Stimulated activated CD4-positive, alpha-beta T cell treated with anti-CD3 and anti-CD28 coated beads, Interleukin-1b, Interleukin-23, amount 100 ng/mL, for 1 hour (primary cell): ENCODE results near the gene CHSY3.

Source experiments
- DNase-seq, 2 donors: peaks; one replicate each; pipeline ENCODE4 v3.0.0-alpha.2; 2020; ENCODE audit warnings: low read depth in 2 of 2

CHSY3 gene

DNA sequence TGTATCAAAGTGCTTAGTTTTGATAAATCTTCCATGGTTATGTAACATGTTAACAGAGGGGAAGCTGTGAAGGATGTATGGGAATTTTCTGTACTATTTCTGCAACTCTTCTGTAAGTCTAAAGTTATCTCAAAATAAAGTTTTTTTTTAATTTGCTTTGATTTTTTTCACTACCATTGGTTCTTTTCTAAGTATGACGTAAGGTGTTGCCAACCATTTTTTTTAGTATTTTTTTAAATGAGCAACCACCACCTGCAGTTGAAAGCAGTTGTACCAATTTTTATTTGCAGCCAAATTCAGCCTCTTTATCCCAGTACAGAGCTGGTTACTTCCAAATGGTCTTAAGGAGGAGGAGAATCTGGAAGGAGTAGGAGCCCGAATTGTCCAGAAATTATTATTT, 192.2 kb downstream of the CHSY3 start:
- DNase-seq: no peak

DNA sequence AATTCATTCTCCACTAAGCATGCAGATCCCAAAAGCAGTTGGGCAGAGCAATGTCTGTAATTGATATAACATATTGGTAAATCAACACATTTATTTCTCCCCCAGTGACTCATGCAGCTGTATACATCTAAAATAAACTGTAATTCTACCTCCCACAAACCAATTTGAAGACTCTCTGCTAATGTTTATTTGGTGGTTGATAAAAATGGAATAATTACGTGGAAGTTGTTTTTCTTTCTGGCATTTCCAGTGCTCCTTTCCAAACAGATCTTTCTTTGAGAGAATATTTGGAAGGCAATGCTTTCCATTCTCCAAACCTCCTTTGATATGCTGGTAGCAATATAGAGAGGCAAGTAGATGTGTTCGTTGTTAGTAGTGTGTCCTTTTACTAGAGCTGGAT, 194.7 kb downstream of the CHSY3 start:
- DNase-seq: no peak

DNA sequence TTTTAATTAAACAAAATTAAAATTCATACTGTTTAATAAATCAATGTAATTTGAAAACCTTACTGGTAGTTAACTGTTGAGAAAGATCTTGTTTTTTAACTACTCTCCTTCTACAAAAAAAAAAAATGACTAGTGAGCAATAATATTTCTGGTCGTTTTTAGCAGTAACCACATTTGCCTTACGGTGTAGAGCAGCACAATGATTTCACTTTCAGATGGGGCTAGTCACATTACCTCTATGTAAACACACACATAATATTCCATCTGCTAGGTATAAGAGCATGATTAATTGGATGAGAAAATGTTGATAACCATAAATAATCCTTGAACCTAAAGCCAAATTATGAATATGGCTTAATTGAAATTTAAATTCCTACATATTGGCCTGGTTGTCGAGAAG, 198.1 kb downstream of the CHSY3 start:
- no peak for DNase-seq

DNA sequence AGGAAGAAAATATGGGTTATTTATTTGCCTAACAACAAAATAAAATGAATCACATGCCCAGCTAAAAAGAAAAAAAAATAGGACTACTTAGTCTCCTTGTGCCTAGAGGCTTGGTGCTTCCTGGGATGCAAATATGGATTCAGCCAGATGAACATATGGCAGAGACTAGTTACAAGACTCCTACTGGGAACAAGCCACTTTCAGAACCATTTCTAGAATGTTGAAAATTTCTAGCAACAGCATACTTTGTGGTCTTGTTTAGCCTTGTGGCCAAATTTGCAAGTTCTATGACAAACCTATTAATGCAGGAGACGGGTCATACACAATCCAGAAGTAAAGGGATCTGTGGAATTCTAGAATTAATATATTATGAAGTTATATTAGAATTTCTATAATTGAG, 198.7 kb downstream of the CHSY3 start:
- no peak for DNase-seq

DNA sequence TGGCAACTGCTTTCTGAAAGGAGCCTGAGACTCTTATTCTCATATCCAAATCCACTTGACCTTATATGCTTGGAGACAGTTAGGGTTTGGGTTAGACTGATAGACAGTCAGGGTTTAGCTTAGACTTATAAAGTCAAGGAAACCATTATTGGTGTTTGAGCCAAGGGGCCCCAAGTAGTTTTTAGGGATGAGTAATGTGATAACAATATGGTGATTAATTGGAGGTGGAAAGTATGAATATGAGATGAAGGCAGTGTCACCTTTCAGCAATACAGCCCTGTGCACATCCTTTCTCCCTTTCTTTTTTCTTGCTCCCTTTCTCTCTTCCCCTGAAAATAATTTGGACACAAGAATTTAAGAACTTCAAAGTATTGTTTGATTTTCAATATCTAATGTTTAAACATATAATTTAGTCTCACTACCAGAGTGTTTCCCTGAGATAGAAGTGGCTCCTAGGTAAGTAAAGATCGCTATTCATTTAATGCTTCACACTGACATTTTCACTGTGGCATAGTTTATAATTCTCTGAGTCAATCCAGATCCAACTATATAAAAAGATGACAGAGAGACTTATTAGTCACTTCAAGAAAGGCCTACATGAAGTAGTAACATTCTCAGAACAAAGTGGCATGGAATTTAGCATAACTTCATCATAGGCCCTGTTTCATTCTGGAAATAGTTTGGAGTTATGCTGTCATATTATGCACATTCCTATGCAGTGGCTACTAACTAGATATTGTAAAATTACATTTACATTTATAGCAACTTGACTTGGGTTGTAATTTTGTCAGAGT, 200.8 kb downstream of the CHSY3 start:
- no peak for DNase-seq

DNA sequence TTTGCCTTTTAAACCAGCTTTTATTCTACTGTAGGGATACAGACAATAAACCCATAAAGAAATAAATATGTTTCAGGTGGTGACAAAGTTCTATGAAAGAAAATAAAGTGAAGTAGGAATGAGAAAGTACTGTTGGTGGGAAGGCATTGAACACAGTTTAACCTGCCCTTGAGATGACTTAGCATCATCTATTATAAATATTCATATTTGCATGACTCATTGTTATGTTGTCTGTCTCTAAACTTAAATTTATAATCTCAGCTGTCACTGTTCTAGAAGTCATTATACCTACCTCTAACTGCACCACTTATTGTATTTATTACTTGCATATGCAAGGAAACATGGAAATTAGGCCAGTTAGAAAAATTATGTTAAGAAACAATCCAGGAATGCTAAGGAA, 202.2 kb downstream of the CHSY3 start:
- no peak for DNase-seq

DNA sequence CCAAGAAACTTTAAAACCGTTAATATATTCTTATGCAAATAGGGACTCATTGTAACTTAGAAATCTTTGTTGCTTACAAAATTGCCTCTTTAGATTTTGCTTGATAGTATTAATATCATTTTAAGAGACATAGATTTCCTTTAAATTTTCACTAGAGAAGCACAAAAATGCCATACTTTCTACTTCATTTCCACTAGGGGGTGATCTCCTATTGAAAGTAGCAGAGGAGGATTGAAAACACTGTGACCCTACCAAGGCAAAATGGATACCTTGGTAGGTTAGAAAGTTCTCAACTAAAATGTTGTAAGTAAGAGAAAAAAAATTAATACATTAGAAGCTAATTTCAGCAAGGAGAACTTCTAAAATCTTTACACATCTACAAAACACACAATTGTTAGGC, 204.9 kb downstream of the CHSY3 start:
- no peak for DNase-seq

DNA sequence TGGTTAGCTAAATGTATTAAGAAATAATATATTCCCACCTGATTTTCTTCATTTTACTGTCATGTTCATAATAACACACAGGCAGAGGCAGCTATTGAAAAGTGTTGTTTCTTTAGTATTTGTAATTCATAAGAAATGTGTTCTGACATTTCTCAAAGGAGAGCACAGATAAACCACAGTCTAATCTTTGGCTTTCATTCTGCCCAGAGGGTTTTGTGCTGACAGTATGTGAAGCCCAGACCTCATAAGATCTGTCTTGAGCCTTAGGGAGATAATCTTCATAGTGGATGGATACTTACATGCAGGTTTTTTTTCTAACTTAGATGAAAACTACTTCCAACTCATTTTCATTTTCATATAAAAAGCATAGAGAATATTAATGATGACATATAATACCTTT, 206.1 kb downstream of the CHSY3 start:
- DNase-seq: no peak

DNA sequence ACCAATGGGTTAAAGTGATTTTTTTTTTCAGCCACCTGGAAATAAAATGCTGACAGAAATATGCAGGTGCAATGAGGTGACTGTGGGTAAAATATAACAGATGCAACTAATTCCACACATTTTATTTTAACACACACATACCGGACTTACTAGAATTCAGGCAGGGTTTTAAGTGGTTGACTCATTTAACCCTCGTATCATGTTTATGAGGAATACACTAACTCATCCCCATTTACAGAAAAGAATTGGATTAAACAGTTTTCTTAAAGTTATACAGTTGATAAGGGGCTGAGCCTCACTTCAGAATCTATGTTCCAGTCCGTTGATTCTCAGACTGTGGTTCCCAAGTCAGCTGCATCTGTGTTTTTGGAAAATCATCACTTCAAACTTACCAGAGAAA, 207.5 kb downstream of the CHSY3 start:
- no peak for DNase-seq

DNA sequence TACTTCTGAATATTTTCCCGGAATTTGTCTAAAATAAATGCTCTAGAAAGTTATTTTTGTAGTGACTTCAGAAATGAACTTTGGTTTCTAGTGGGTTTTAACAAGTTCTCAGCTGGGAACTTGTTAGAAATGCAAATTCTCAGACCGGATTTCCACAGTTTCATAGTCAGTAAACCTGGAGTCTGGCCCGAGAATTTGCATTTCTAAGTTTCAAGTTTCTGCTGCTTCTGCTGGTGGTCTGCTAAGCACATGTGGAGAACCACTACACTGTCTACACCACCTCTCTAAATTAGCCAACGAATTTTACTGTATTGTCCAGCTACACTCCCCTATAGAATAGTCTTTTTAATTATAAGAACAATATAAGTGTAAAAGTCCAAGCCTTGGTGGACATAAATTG, 208.0 kb downstream of the CHSY3 start:
- DNase-seq: no peak

DNA sequence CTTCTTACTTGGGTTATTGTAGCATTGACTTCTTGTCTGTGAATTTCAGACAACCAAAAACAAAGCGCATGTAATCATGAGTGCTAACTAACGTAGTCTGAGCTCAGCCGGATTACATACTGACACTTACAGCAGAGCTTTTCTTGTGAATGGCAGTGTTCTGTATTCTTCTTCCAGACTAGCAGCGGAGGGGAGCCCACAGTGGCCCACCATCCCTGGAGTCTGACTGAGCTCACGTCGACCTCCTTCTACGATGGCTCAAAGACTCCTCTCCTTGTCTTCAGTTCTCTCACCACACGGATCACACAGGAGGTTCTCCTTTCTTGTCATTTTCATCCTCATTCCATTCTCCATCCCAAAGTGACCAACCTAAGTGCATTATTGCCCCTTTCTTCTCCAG, 211.4 kb downstream of the CHSY3 start:
- DNase-seq: no peak

DNA sequence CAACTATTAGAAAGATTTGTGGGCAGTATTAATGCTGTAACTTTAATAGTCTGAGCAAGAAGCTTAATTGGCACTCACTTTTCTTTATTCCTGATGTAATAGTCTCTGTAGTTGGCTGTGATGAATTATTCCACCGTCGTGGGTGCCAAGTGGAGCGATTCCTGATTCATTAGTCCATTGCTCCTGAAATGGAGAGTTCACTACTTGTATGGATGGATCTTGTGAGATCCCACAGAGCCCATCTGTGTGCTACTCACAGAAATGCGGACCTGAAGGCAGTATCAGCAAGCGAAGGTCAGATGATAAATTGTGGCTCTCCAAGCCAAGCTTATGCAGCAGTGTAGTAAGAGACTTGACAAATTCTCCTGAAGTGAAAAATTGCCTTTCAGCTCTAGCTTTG, 212.2 kb downstream of the CHSY3 start:
- DNase-seq: no peak

DNA sequence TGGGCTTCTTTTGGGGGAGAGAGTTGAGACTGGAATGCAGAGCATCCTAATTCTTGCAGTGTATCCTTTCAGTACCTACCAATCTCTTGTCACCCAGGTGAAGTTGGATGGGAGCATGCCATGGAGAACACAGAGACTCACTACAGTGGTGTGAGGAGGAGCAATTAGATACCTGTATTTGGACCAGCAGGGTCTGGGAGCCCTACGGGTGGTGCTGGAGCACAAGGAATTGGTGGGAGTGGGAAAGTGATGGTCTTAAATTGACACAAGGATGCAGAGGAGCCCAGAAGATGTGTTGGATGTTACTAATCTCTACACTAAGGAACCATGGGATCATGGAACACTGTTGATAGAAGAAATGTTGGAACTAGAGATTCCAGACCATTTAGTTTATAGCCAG, 212.7 kb downstream of the CHSY3 start:
- DNase-seq: no peak

DNA sequence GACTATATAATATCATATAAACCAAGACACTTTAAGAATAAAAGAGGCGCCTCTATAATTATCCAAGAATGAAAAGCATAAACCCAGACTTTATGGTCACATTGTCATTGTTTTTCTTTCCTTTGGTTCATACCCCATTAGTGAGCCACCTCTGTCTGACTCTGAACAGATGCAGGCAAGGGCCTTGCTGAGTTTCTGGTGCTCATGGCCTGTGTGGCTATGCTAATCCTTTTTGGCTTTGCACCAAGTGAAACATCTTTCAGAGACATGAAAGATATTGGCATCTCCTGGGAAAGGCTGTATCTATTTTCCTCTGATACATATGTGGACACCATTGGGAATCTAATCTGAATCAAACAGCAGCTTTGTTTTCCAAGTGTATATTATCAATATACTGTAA, 222.5 kb downstream of the CHSY3 start:
- DNase-seq: no peak

DNA sequence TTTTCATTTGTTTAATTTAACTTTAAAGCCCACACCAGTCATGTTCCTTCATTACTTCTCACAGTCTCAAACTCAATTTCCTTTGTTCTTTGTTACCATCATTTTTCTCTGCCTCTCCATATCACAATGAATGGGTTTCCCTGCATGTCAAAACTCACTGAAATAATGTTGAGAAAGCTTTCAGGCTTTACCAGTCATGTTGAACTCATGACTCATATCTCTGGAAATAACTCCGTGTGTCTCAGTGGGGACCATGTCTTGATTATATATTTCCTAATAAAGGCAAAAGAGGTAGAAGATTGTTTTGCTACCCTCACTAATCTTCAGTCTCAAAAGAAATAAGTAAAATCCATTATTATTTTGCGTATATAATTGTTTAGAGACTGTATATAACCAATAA, 231.2 kb downstream of the CHSY3 start:
- no peak for DNase-seq

DNA sequence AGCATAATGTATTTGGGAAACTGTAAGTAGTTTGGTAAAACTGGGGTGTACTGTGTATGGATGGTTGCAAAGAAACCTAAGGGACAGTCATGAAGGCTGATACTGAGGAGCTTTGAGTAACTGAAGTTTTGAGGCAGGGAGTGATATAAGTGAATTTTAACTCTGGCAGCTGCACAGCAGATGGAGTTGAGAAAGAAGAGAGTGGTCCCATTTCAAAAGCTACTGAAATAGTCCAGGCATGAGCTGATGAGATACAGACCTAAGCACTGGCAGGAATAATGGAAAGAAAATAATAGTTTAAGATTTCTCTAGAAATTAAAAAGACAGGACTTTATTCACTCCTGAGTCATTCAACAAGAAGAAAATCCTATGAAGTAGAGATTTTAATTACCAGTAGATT, 232.0 kb downstream of the CHSY3 start:
- no peak for DNase-seq

DNA sequence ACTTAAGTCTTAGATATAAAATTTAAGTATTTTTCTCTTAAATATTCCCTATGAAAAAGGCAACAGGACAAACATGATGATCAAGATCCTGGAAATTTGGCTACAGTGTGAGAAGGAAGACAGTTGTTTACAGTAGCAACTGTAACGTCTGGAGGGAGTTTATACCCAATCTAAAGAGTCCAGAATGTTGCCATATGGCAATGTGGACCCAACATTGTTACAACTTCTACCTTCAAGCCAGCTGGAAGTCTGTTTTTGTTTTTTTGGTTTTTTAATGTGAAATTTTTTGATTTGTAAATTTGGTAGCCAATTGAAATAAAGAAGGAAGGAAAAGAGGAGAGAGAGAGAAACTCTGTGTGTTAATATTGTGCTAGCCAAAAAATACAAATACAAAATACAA, 233.4 kb downstream of the CHSY3 start:
- no peak for DNase-seq

DNA sequence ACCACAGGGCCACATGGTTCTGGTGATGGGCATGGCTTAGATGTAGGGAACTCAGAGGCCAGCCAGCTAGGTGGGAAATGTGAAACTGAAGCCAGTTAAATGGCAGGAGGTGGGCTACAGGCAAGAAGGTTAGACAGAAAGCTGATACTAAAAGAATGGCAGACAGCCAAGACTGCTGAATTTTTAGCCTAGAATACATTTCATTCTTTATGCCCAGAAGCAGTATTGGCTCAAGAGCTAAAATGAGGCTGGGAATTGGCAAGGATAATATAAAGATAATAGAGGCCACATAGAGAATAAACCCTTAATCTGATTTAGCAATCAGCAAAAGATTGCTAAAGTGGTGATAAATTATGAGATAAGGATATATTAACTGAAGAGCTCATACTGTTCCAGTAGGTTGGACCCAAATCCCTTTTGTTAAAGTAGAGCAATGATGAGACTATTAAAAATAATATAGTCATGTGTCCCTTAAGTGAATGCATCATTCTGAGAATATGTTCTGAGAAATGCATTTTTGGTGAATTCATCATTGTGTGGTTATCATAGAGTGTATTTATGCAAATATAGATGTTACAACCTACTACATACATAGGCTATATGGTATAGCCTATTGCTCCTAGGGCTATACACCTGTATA, 234.3 kb downstream of the CHSY3 start:
- DNase-seq: no peak

DNA sequence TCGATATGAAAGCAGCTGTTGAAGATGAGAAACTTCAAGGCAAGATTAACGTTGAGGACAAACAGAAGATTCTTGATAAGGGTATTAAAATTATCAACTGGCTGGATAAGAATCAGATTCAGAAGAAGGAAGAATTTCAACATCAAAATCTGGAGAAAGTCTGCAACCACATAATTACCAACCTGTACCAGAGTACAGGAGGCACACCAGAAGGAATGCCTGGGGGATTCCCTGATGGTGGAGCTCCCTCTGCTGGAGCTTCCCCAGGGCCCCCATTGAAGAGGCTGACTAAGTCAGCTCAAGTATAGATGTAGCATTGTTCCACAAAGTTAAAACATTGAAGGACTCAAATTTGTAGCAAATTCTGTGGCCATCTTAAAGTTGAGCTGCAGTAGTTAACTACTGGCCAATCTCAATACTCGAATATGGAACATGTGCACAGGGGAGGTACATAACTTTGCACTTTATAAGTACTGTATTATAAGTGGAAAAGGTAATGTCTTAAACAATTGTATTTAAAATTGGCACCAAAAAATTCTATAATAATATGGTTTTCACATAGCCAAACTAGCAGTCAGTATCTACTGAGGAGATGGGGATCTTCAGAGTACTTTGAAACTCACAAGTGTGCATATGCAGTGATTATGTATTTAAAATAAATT, 237.5 kb downstream of the CHSY3 start:
- DNase-seq: no peak

DNA sequence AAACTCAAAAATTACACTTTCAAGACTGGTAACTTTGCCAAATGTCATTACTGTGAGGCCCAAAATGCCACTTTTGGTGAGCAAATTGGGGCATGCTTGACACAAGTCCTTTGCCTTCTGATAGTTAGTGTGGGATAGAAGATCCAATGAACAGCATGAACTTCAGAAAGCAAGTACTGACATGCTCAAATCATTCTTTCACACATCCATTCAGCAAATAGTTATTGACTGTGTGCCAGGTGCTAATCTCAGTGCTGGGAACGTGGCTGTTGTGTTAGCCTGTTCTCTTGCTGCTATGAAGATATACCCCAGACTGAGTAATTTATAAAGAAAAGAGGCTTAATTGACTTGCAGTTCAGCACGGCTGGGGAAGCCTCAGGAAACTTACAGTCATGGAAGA, 247.0 kb downstream of the CHSY3 start:
- DNase-seq: no peak

DNA sequence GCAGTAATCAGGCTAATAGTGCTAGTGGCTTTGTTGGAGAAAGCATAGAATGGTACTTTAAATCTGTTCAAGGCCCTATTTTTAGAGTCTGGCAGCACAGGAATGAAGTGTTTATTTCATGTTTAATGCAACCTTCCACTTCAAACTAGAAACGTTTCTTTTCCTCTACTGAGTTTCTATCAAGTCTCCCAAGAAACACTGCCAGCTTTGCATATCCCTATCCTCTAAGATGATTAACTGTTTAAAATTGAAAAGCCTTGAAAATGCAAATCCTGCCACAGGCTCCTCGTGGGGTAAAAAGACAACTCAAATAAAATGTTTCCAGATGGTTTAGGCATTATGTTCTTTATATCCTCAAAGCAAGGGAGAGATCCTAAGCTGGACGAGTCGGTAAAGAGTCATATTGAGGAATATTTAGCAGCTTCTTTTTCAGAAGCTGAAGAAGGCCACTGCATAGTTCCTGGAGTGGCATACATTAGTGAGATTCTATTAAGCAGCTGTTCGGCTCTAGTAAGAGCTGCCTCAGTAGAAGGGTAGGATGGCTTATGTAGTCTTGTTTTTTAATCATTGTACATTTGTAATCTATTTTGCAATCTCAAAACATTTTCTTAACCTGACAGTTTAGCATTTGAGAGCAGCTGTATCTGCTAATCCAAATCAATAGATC, 251.2 kb downstream of the CHSY3 start:
- DNase-seq: no peak

DNA sequence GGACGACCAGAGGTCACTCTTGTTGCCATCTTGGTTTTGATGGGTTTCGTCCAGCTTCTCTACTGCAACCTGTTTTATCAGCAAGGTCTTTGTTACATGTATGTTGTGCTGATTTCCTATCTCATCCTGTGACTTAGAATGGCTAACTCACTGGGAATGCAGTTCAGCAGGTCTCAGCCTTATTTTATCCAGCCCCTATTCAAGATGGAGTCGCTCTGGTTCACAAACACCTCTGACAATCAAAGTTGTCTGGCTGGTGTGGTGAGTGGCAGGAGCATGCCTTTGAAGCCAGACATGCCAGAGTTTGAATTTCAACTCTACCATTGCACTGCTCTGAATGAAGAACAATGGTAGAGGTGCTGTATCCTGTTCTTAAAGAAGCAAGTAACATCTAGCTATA, 253.8 kb downstream of the CHSY3 start:
- DNase-seq: no peak

DNA sequence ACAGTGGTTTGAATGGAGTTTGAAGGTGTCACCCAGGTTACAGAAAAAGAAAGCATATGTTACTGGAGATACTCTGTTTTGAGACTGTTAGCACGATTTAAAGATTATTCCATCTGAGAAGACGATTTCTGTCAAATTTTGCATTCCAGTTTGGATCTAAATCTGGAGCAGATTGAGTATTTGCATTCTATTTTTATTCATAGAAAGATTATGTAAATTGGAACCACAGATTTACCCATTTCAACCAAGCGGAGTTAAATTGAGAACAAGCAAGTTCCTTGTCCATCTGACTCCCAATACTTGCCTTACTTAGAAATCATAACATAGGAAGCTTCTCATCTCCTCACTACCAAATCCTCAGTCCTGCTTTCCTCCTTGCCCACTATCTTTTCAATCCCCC, 255.7 kb downstream of the CHSY3 start:
- DNase-seq: no peak
